RCC 7860 (cell line): Measurements from ENCODE around the gene RFC5.
"Not testable (repeated sequence)": the region's sequence is repeated elsewhere in the genome, so short reads cannot be mapped to it uniquely, and the experiment has no call there.

Experiments used
- DNase-seq: peaks from one replicate; pipeline ENCODE4 v3.0.0-alpha.2; 2015; ENCODE audit warnings: low spot score
- FAIRE-seq: peaks from 2 replicates; lab custom pipeline; 2012; peaks lifted over from hg19 to GRCh38; lab: Jason Lieb, UNC

RFC5 gene

GRCh38 chr12:118016424-118017264, at the start of gene RFC5:
Gene RFC5 (plus strand): TSS chr12:118016703. CDS start chr12:118016828, 125 bp downstream.
- FAIRE-seq = peak; percentile 73

GRCh38 chr12:117967043-117967442, 49.5 kb upstream of the RFC5 start:
- FAIRE-seq (no peak), DNase-seq (no peak)

More at GRCh38 chr12:118016424-118017264, at the start of gene RFC5:
- DNase-seq = peak; percentile 92

- DNase-seq (no peak), FAIRE-seq (no peak)
These were observed 49.0 kb upstream of the RFC5 start for GRCh38 chr12:117967512-117967911.

GRCh38 chr12:117968151-117968789, 48.2 kb upstream of the RFC5 start:
- no peak for DNase-seq

GRCh38 chr12:117968826-117969659, 47.5 kb upstream of the RFC5 start, which contains the start of gene KSR2:
Gene KSR2 (minus strand): TSS chr12:117968990. CDS start chr12:117968255, 735 bp downstream.
- DNase-seq (no peak), FAIRE-seq (no peak)

More at GRCh38 chr12:117968151-117968789, 48.2 kb upstream of the RFC5 start:
- FAIRE-seq = no peak

GRCh38 chr12:117970334-117970733, 46.2 kb upstream of the RFC5 start:
- no peak for DNase-seq

GRCh38 chr12:117972301-117972700, 44.2 kb upstream of the RFC5 start:
- FAIRE-seq = no peak
- no peak for DNase-seq

More at GRCh38 chr12:117970334-117970733, 46.2 kb upstream of the RFC5 start:
- FAIRE-seq = no peak

GRCh38 chr12:117975006-117975405, 41.5 kb upstream of the RFC5 start:
- DNase-seq (no peak), FAIRE-seq (no peak)

GRCh38 chr12:117977373-117977772, 39.1 kb upstream of the RFC5 start:
- DNase-seq (no peak), FAIRE-seq (no peak)

GRCh38 chr12:117980616-117981015, 35.9 kb upstream of the RFC5 start:
- no peak for FAIRE-seq
- DNase-seq = no peak

- no peak for FAIRE-seq
These were observed 35.2 kb upstream of the RFC5 start for GRCh38 chr12:117981267-117981666.

GRCh38 chr12:117985182-117985581, 31.3 kb upstream of the RFC5 start:
- FAIRE-seq (no peak), DNase-seq (no peak)

More at GRCh38 chr12:117981267-117981666, 35.2 kb upstream of the RFC5 start:
- DNase-seq = no peak

GRCh38 chr12:117986705-117987469, 29.6 kb upstream of the RFC5 start:
- DNase-seq (peak; percentile 90), FAIRE-seq (peak; percentile 96)

- DNase-seq (no peak), FAIRE-seq (no peak)
These were observed 21.7 kb upstream of the RFC5 start for GRCh38 chr12:117994551-117995438.

GRCh38 chr12:117998719-117999118, 17.8 kb upstream of the RFC5 start:
- FAIRE-seq = no peak
- no peak for DNase-seq

GRCh38 chr12:117999806-118000205, 16.7 kb upstream of the RFC5 start:
- FAIRE-seq, DNase-seq: not testable (repeated sequence)

GRCh38 chr12:118010903-118011302, 5.6 kb upstream of the RFC5 start:
- FAIRE-seq (no peak), DNase-seq (no peak)

GRCh38 chr12:118011377-118011776, 5.1 kb upstream of the RFC5 start:
- FAIRE-seq (no peak), DNase-seq (no peak)

GRCh38 chr12:118011961-118012360, 4.5 kb upstream of the RFC5 start:
- no peak for FAIRE-seq
- no peak for DNase-seq
